Thyroid gland (tissue), 4 donors: Measurements from ENCODE around the gene NAALADL2.

ENCODE experiments used
- POLR2A ChIP-seq, 2 donors: fragments of 450-650 bp; IDR thresholded peaks; one replicate each; pipeline ENCODE4 v1.6.1; 2017; ENCODE audit warnings: antibody characterized with exemption in 2 of 2, mild to moderate bottlenecking in 2 of 2, moderate library complexity in 1 of 2
- TF ChIP-seq, protein P1 (sequence below), 6 experiments: fragments of 200-600 bp in 3 of 6; fragments of 450-650 bp in 3 of 6; sonication (generic) in 3 of 6; IDR thresholded peaks; one replicate each; pipeline ENCODE4 v1.5.1; 2016 to 2019; ENCODE audit warnings: antibody characterized with exemption in 6 of 6, mild to moderate bottlenecking in 2 of 6, inconsistent platforms in 1 of 6, moderate library complexity in 1 of 6

DNA sequence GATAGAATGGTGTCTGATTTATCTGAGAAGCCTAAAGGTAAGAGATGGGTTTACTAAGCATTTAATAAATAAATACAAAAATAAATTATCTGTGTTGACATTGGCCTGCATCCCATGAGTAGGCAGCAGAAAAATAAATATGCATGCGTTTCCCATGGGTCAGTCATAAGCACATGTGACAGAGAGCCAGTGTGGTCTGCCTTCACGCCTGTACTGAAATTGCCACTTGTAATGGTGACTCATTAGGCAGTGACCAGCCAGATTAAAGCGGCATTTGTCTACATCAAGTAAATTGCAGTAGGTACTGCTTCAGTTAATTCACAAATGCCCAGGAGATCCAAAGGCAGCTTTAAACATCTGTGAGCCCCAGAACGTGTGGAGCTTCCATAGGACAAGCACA lies 399.6 kb downstream of the NAALADL2 start:
- TF ChIP-seq, protein P1, sequence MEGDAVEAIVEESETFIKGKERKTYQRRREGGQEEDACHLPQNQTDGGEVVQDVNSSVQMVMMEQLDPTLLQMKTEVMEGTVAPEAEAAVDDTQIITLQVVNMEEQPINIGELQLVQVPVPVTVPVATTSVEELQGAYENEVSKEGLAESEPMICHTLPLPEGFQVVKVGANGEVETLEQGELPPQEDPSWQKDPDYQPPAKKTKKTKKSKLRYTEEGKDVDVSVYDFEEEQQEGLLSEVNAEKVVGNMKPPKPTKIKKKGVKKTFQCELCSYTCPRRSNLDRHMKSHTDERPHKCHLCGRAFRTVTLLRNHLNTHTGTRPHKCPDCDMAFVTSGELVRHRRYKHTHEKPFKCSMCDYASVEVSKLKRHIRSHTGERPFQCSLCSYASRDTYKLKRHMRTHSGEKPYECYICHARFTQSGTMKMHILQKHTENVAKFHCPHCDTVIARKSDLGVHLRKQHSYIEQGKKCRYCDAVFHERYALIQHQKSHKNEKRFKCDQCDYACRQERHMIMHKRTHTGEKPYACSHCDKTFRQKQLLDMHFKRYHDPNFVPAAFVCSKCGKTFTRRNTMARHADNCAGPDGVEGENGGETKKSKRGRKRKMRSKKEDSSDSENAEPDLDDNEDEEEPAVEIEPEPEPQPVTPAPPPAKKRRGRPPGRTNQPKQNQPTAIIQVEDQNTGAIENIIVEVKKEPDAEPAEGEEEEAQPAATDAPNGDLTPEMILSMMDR (IDR thresholded peaks at IDR 0.05): no peak
- no peak for TF ChIP-seq POLR2A (IDR thresholded peaks at IDR 0.05)
